Activated CD8-positive, alpha-beta memory T cell treated with anti-CD3 and anti-CD28 coated beads, Interleukin-2, amount 50 U/mL, for 4 hours (primary cell): Measurements from ENCODE around the gene LANCL3.
A peak's percentile ranks its signal among the peaks of the same experiment; 100 is the strongest.

ENCODE experiments used
- DNase-seq: peaks from one replicate; pipeline ENCODE4 v3.0.0-alpha.2; 2020

The LANCL3 gene

GRCh38 chrX:37684973-37685372 lies 113.5 kb downstream of the LANCL3 start:
- no peak for DNase-seq

DNA sequence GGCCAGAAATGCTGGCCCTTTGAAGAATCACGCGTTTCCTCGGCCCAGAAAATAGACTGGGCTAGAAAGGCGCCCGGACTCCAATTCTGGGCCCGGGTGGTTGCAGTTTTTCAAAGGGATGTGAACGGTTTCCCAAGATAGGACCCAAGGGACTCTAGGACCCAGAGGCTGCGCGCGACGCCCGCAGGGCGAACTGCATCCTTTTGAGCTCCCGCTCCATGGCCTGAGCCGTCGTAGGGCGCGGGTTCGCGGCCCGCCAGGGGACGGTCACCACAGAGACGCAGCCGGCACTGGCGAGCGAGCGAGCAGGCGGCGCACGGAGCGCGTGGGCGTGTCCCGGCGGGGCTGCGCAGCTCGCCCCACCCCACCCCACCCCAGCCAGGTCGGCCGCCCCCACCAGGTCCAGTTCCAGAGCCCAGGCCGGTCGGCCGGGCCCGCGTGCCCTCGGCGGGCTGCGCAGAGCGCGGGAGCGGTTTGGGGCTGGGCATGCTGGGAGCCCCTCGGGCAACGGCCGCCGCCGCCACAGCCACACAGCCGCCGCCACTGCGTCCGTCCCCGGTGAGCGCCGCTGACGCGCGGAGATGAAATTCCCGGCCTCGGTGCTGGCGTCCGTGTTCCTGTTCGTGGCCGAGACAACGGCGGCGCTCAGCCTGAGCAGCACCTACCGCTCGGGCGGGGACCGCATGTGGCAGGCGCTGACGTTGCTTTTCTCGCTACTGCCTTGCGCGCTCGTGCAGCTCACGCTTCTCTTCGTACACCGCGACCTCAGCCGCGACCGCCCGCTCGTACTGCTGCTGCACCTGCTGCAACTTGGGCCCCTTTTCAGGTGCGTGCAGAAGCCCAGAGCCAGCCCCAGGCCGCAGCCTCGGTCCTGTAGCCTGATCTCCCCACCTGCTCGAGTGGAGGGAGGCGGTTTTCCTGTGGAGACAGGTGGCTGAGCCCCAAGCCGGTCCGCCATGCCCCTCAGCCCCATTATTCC lies 114.2 kb downstream of the LANCL3 start, which contains the start of gene XK:
TSS of gene XK (plus strand) at position 411 of the 979 bp plus-strand sequence. CDS start at position 582, 171 bp downstream.
- DNase-seq: peak; percentile 35

DNA sequence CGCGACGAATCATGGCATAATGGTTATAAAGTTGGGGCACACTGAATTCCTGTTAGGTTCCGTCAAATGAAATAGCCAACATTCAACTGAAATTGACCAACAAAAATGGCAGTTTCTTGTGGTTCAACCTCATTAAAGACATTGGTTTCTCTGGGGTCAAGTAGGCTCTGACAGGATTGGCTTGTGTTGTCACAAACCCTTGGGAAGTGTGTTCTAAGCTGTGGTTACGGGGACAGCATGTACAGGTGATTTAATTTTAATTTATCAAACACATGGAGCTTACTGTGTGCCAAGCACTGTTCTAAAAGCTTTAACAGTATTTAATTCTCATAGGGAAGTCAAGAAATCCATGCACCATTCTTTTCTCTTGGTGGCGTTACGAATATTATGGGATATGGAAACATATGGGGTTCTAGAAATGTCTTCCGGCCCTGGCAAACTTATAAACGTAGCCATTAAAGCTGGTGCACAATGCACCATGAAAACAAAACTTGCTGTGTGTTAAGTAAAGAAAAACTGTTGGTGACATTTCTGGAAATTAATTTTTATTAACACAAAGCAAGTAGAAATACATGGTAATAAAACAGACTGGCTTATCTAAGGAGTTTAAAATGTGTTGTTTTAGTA lies 115.0 kb downstream of the LANCL3 start:
- no peak for DNase-seq

- no peak for DNase-seq
These were observed 115.5 kb downstream of the LANCL3 start for GRCh38 chrX:37686996-37687395.

DNA sequence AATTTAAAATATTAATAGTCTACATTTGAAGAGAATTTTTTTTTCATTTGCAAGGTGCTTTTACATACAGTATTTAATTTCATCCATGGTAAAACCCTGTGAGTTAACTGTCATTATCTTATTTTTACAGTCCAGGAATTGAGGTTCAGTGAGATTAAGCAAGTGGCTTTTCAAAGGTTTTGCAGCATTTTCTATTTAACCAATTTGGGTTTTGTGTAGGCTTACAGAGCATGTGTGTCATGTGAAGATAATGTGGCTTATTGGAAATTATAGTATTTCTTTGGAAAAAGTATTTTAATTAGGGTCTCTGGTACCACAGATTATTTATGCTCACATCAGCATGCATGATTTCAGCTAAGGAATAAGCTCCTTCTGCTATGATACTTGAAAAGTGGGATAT lies 118.7 kb downstream of the LANCL3 start:
- no peak for DNase-seq

GRCh38 chrX:37692918-37693317 lies 121.5 kb downstream of the LANCL3 start:
- DNase-seq: no peak

DNA sequence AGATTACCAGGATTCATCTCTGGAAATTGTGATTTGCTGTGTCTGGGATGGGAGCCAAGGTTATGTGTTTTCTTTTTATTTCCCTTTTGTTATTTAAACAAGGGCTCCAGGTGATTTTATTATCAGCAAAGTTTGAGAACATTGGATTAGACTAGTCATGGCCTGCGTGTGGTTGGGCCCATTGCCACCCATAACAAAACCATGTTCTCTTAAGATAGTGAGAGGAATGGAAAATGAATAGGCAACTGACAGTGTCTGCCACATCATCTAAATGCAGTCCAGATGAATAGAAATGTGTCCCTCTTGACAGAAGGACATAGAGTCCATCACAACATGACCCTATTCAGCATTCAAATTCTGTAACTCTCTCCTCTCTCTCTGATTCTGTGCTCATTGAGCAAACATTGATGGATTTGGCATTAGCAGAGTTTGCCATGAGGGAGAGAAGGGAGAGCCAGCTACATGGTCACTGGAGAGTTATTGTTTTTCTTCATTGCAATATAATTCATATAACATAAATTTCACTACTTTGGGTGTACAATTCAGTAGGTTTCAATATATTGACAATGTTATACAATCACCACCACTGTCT lies 125.8 kb downstream of the LANCL3 start:
- no peak for DNase-seq

- DNase-seq: no peak
These were observed 130.1 kb downstream of the LANCL3 start for GRCh38 chrX:37701588-37701987.

DNA sequence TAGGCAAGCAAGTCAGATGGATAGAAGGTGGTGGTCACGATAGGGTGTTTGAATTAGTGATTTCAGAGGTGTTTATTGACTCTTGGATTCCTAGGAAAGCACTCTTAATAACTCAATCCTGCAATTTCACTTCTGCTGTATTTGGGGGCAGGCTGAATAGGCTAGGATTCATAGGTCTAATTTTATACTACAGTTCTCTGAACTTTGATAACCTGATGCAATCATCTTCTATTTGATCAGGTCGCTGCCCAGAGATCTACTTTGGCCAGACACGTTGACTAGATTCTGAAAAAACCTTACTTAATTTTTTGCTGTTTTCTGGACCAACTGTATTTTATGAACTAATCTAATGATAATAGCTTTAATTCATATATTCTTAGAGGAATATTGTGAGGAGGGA lies 140.5 kb downstream of the LANCL3 start:
- no peak for DNase-seq

GRCh38 chrX:37712458-37712857 lies 141.0 kb downstream of the LANCL3 start:
- no peak for DNase-seq

- DNase-seq: no peak
These were observed 143.0 kb downstream of the LANCL3 start for GRCh38 chrX:37714479-37714878.

DNA sequence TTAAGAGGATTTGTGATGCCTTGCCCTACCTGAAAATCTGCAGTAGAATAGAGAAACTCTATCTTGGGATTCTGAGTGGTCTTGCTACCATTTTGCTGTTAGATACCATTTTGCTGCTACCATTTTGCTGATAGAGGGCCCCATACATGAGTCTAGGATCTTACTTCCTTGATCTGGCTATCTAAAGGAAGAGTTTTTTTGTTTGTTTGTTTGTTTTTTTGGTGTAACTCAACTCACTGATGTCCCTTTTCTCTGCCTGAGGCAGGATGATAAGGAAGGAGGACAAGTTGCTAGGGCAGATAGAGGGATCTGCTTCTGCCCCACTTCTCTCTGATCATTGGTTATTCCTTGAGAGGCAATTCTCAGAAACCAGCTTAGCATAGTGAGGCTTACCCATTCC lies 145.1 kb downstream of the LANCL3 start:
- DNase-seq: no peak

DNA sequence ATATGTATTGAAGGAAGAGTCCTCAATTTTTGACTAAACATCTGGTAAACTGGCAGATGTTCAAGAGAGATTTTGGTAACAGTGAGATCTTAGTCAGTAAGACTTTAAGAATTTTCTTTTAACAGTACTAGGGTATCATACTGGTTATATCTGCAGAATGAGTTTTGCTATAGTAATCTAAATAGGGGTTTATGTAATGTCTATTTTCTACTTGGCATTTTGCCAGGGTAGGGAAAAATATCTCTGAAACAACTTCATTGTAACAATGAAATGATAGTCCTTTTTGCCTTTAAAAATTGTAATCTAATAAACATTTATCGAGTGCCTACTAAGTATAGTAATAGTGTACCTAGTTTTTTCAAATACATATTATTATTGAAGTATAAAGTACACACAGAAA lies 146.2 kb downstream of the LANCL3 start:
- DNase-seq: no peak

DNA sequence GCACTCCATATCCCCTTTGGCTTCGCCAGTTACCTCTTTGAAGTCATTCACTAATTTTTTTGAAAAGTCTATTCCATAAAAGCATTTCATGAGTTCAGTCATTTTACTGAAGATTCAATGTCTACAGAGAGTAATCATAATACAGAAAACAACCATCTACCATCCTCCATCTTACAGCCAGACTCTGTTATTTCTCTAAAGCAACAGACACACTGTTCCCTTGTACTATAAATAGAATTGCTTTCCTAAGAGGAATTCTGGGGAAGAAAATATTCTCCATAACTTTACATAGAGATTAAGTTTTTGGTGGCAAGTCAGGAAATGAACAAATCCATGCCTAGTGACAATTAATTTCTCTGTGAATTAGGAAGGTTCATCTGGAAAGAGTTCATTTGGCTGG lies 151.1 kb downstream of the LANCL3 start:
- DNase-seq: no peak

DNA sequence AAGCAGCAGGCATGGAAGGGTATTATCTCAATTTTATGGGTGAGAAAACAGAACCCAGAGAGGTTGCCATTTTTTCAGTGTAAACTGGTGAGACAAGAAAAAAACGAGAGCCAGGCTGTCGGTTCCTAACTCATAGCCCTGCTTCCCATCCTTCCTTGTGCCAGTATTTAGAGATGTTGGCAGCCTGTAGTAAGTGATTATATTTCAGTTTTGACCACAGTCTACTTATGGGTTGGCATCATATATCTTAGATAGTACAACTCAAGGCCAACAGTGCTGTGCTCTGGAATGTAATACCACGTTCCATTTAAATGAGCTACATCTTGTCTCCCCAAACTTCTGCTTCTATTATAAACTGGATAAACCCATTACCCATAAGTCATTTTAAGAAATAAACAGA lies 154.9 kb downstream of the LANCL3 start:
- DNase-seq: no peak
